CD14-positive monocyte (primary cell): ENCODE measurements around the gene NLGN1. TPM values are rescaled to one million over a fixed set of nuclear protein-coding genes. Genes with fewer than 3 reads are reported as not detected.

ENCODE experiments used
- DNase-seq, 3 donors: peaks; one replicate each; pipeline ENCODE4 v3.0.0-alpha.2; 2011 to 2022
- H2AFZ ChIP-seq: 2 replicates; pipeline ENCODE4 v1.6.0; 2012; ENCODE audit warnings: mild to moderate bottlenecking, low read depth, low read length, inconsistent platforms; ENCODE audit not compliant: insufficient read depth, poor library complexity, severe bottlenecking
- H3K27ac ChIP-seq, 2 donors: 1 replicate in 1 of 2; 2 replicates in 1 of 2; pipeline ENCODE4 v1.5.1; 2012 to 2013; ENCODE audit warnings: low read length in 2 of 2, control low read depth in 1 of 2, inconsistent platforms in 1 of 2, low read depth in 1 of 2, mild to moderate bottlenecking in 1 of 2
- H3K27me3 ChIP-seq, 2 donors: one replicate each; pipeline versions ENCODE4 v1.6.0 to v1.6.1; 2011 to 2013; ENCODE audit warnings: low read length in 2 of 2; ENCODE audit not compliant: control insufficient read depth in 2 of 2, insufficient read depth in 2 of 2
- H3K36me3 ChIP-seq, 2 donors: replicated peaks in 1 of 2; 1 replicate in 1 of 2; 2 replicates in 1 of 2; pipeline versions ENCODE4 v1.5.1 to v1.6.1; 2012 to 2013; ENCODE audit warnings: low read length in 2 of 2, control low read depth in 1 of 2, inconsistent platforms in 1 of 2, mild to moderate bottlenecking in 1 of 2; ENCODE audit not compliant: insufficient read depth in 2 of 2, control insufficient read depth in 1 of 2
- H3K4me1 ChIP-seq, 2 donors: 1 replicate in 1 of 2; 2 replicates in 1 of 2; pipeline versions ENCODE4 v1.5.1 to v1.6.1; 2012 to 2013; ENCODE audit warnings: low read length in 2 of 2, control low read depth in 1 of 2, inconsistent platforms in 1 of 2, mild to moderate bottlenecking in 1 of 2, moderate library complexity in 1 of 2; ENCODE audit not compliant: insufficient read depth in 2 of 2, control insufficient read depth in 1 of 2
- H3K4me2 ChIP-seq: replicated peaks from 2 replicates; pipeline ENCODE3; 2012; ENCODE audit warnings: low read length, moderate library complexity, mild to moderate bottlenecking; ENCODE audit not compliant: poor library complexity, severe bottlenecking; ENCODE audit errors: extremely low read depth
- H3K4me3 ChIP-seq, 3 experiments: fragments of 200-600 bp in 1 of 3; sonication (generic) in 1 of 3; replicated peaks in 1 of 3; 1 replicate in 2 of 3; 2 replicates in 1 of 3; pipeline ENCODE4 v1.5.1; 2011 to 2013; ENCODE audit warnings: low read length in 3 of 3, mild to moderate bottlenecking in 3 of 3, control low read depth in 2 of 3, low read depth in 2 of 3, inconsistent platforms in 1 of 3, moderate library complexity in 1 of 3
- H3K79me2 ChIP-seq: 2 replicates; pipeline ENCODE4 v1.6.0; 2012; ENCODE audit warnings: mild to moderate bottlenecking, control low read depth, inconsistent platforms, low read length, moderate library complexity; ENCODE audit not compliant: insufficient read depth
- H3K9ac ChIP-seq: 2 replicates; pipeline ENCODE4 v1.6.0; 2017; ENCODE audit warnings: low read length, mild to moderate bottlenecking; ENCODE audit not compliant: insufficient read depth, poor library complexity, severe bottlenecking
- H3K9me3 ChIP-seq, 2 donors: replicated peaks in 1 of 2; 1 replicate in 1 of 2; 2 replicates in 1 of 2; pipeline versions ENCODE4 v1.5.1 to v1.6.1; 2012 to 2013; ENCODE audit warnings: low read length in 2 of 2, control low read depth in 1 of 2; ENCODE audit not compliant: control insufficient read depth in 1 of 2, insufficient read depth in 1 of 2
- H4K20me1 ChIP-seq: 2 replicates; pipeline ENCODE4 v1.6.0; 2012; ENCODE audit warnings: mild to moderate bottlenecking, low read length, control low read depth, moderate library complexity; ENCODE audit not compliant: insufficient read depth
- H3K27ac Mint-ChIP-seq, 7 donors: one replicate each; pipeline ENCODE4 v1.8.0; 2020; ENCODE audit warnings: mild to moderate bottlenecking in 7 of 7, mixed read lengths in 7 of 7, moderate library complexity in 6 of 7, inconsistent platforms in 2 of 7
- H3K27me3 Mint-ChIP-seq, 3 donors: one replicate each; pipeline ENCODE4 v1.8.0; 2021 to 2022; ENCODE audit warnings: low read depth in 3 of 3, mild to moderate bottlenecking in 3 of 3, mixed read lengths in 3 of 3, moderate library complexity in 3 of 3, inconsistent platforms in 1 of 3
- H3K36me3 Mint-ChIP-seq, 2 donors: one replicate each; pipeline ENCODE4 v1.8.0; 2020; ENCODE audit warnings: mixed read lengths in 2 of 2, inconsistent platforms in 1 of 2, mild to moderate bottlenecking in 1 of 2
- H3K4me1 Mint-ChIP-seq: one replicate; pipeline ENCODE4 v1.8.0; 2020; ENCODE audit warnings: mild to moderate bottlenecking, mixed read lengths
- H3K4me3 Mint-ChIP-seq, 2 donors: one replicate each; pipeline ENCODE4 v1.8.0; 2020; ENCODE audit warnings: mild to moderate bottlenecking in 2 of 2, mixed read lengths in 2 of 2, moderate library complexity in 1 of 2
- H3K9me3 Mint-ChIP-seq, 7 donors: one replicate each; pipeline ENCODE4 v1.8.0; 2020 to 2022; ENCODE audit warnings: mixed read lengths in 7 of 7, mild to moderate bottlenecking in 6 of 7, moderate library complexity in 6 of 7, inconsistent platforms in 2 of 7
- WGBS: methylation state at CpG from one replicate; pipeline ENCODE4 v1.1.5; 2013; ENCODE audit warnings: missing lambda C conversion rate; ENCODE audit not compliant: insufficient coverage; 5-methylcytosine and 5-hydroxymethylcytosine counted together
- intact Hi-C, 2 donors: fragments of 100-400 bp; cut with micrococcal nuclease; formaldehyde crosslinking; loops; one replicate each; pipeline versions ENCODE4 v1.15.0 to v1.15.1; 2023
- polyA plus RNA-seq, 3 donors: library from polyadenylated mRNA; depleted of rRNA in 1 of 3; unstranded in 2 of 3; stranded (reverse) in 1 of 3; fragments of 300-500 nt in 2 of 3; fragments of >200 nt in 1 of 3; fragmentation: Illumina TruSeq in 2 of 3; gene quantifications; 1 replicate in 2 of 3; 2 replicates in 1 of 3; pipeline ENCODE4 v1.2.3, GENCODE V29; 2012 to 2021
- TF ChIP-seq, protein P1 (sequence below): fragments of 200-600 bp; IDR thresholded peaks from one replicate; pipeline ENCODE4 v1.8.0; 2022; ENCODE audit warnings: antibody characterized with exemption, mild to moderate bottlenecking

NLGN1 gene
- polyA plus RNA-seq, 3 donors, result not detected

- no peak for DNase-seq
These were observed 513.9 kb downstream of the NLGN1 start for GRCh38 chr3:173911446-173911845.

DNA sequence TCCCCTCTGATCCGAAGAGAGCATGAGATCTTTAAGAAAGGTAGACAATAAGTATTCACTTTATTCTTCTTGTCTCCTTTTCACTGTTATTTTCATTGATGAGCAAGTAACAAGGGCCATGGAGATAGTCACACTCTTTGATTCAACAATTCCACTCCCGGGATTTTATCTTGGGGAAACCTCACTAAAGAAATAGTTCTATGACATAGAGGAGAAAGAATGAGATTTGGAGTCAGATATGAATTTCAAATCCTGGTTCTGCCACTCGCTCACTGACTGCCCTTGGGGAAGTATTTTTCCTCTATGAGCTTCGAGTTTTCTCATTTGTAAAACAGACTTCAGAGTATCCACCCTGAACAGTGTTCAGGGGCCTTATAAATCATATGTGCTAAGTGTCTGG lies 514.6 kb downstream of the NLGN1 start:
- Mint-ChIP-seq H3K27me3 (peaks cover 0 to 2% (median 0%) of the 10 kb centered on the region in 3 donors), H3K27ac (no peak overlapping the region), H3K36me3 (no peaks in the 10 kb centered on the region), H3K9me3 (peaks cover 0 to 2% (median 0%) of the 10 kb centered on the region in 7 donors), H3K4me3 (no peak overlapping the region), H3K4me1 (no peaks in the 10 kb centered on the region)
- WGBS, result no CpG with 5 or more reads among the region's 4 CpGs
- Histone ChIP-seq H3K36me3 (no peaks in the 10 kb centered on the region), H4K20me1 (no peaks in the 10 kb centered on the region), H3K27me3 (no peaks in the 10 kb centered on the region), H2AFZ (no peak overlapping the region), H3K9me3 (no peaks in the 10 kb centered on the region), H3K4me2 (no peak overlapping the region), H3K79me2 (no peaks in the 10 kb centered on the region), H3K4me3 (no peak overlapping the region), H3K9ac (no peak overlapping the region), H3K27ac (no peak overlapping the region), H3K4me1 (no peaks in the 10 kb centered on the region)
- TF ChIP-seq, protein P1, sequence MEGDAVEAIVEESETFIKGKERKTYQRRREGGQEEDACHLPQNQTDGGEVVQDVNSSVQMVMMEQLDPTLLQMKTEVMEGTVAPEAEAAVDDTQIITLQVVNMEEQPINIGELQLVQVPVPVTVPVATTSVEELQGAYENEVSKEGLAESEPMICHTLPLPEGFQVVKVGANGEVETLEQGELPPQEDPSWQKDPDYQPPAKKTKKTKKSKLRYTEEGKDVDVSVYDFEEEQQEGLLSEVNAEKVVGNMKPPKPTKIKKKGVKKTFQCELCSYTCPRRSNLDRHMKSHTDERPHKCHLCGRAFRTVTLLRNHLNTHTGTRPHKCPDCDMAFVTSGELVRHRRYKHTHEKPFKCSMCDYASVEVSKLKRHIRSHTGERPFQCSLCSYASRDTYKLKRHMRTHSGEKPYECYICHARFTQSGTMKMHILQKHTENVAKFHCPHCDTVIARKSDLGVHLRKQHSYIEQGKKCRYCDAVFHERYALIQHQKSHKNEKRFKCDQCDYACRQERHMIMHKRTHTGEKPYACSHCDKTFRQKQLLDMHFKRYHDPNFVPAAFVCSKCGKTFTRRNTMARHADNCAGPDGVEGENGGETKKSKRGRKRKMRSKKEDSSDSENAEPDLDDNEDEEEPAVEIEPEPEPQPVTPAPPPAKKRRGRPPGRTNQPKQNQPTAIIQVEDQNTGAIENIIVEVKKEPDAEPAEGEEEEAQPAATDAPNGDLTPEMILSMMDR, result no peak
- no peak for DNase-seq
- intact Hi-C loops, result no loop called here

More at GRCh38 chr3:173911446-173911845, 513.9 kb downstream of the NLGN1 start:
- Mint-ChIP-seq H3K27me3 (peaks cover 0 to 2% (median 0%) of the 10 kb centered on the region in 3 donors), H3K9me3 (peaks cover 0 to 2% (median 0%) of the 10 kb centered on the region in 7 donors), H3K36me3 (no peaks in the 10 kb centered on the region), H3K4me1 (no peaks in the 10 kb centered on the region), H3K27ac (no peak overlapping the region), H3K4me3 (no peak overlapping the region)
- Histone ChIP-seq H3K4me2 (no peak overlapping the region), H3K27ac (no peak overlapping the region), H3K4me1 (no peaks in the 10 kb centered on the region), H2AFZ (no peak overlapping the region), H3K9me3 (no peaks in the 10 kb centered on the region), H3K79me2 (no peaks in the 10 kb centered on the region), H3K9ac (no peak overlapping the region), H3K4me3 (no peak overlapping the region), H4K20me1 (no peaks in the 10 kb centered on the region), H3K36me3 (no peaks in the 10 kb centered on the region), H3K27me3 (no peaks in the 10 kb centered on the region)
- 0% methylated on average over 1 of the region's 3 CpGs for WGBS
- intact Hi-C loops, result no loop called here
- TF ChIP-seq, protein P1, result no peak
